Gastrocnemius medialis (tissue), 4 donors: ENCODE data around the gene TMEM74B.

Experiments used
- POLR2A ChIP-seq, 2 donors: fragments of 450-650 bp; IDR thresholded peaks; one replicate each; pipeline ENCODE4 v1.6.1; 2017; ENCODE audit warnings: antibody characterized with exemption in 2 of 2, mild to moderate bottlenecking in 2 of 2, moderate library complexity in 2 of 2
- TF ChIP-seq, protein P1 (sequence below), 5 experiments: fragments of 450-650 bp in 3 of 5; fragments of 200-600 bp in 2 of 5; sonication (generic) in 2 of 5; IDR thresholded peaks in 4 of 5; conservative IDR thresholded peaks in 1 of 5; 1 replicate in 4 of 5; 2 replicates in 1 of 5; pipeline ENCODE4 v1.5.1; 2016 to 2019; ENCODE audit warnings: antibody characterized with exemption in 5 of 5, mild to moderate bottlenecking in 3 of 5, moderate library complexity in 3 of 5

DNA sequence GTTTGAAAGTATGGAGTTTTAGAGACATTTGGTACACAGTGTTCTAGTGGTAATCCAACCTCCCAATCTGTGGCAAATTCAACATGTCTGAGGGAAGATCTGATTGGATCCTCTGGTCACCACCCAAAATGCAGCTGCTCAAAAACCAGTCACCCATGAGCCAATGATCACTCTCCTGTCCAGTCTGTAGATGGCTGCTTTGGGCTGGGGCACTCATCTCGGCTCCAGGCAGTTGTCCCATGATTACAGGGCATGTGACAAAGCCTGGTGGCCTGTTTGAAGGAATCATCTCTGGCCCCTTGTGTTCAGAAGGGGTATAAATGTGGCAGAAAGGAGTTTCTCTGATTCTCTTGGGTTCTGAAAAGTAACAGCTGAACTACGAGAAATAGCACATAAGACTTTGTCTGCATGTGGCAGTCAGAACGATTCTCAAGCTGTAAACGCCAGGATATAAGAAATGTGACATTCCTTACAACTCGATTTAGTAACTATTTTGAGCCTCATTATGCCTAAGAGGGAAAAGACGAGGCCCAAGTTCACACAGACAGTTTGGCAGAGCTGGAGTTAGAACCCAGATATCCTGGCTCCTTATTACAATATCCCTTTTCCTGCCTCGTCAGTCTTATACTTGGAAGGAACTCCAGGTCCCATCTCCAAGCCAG, 14.6 kb upstream of the TMEM74B start:
- TF ChIP-seq, protein P1, sequence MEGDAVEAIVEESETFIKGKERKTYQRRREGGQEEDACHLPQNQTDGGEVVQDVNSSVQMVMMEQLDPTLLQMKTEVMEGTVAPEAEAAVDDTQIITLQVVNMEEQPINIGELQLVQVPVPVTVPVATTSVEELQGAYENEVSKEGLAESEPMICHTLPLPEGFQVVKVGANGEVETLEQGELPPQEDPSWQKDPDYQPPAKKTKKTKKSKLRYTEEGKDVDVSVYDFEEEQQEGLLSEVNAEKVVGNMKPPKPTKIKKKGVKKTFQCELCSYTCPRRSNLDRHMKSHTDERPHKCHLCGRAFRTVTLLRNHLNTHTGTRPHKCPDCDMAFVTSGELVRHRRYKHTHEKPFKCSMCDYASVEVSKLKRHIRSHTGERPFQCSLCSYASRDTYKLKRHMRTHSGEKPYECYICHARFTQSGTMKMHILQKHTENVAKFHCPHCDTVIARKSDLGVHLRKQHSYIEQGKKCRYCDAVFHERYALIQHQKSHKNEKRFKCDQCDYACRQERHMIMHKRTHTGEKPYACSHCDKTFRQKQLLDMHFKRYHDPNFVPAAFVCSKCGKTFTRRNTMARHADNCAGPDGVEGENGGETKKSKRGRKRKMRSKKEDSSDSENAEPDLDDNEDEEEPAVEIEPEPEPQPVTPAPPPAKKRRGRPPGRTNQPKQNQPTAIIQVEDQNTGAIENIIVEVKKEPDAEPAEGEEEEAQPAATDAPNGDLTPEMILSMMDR (IDR thresholded peaks at IDR 0.05 in 4 of 5, conservative IDR thresholded peaks at IDR 0.05 in 1 of 5), result no peak
- no peak for TF ChIP-seq POLR2A (IDR thresholded peaks at IDR 0.05)
